ES-I3 (cell line): ENCODE results near the gene CATSPERD.
"Not testable (repeated sequence)": the region's sequence is repeated elsewhere in the genome, so short reads cannot be mapped to it uniquely, and the experiment has no call there.

ENCODE experiments used
- H3K36me3 ChIP-seq: 2 replicates; pipeline ENCODE4 v1.6.1; 2013; ENCODE audit warnings: mild to moderate bottlenecking, low read length, control low read depth, moderate library complexity; ENCODE audit not compliant: insufficient read depth
- H3K4me1 ChIP-seq: 2 replicates; pipeline ENCODE4 v1.6.1; 2013; ENCODE audit warnings: mild to moderate bottlenecking, control low read depth, low read length; ENCODE audit not compliant: insufficient read depth
- H3K9ac ChIP-seq: 2 replicates; pipeline ENCODE4 v1.6.1; 2013; ENCODE audit warnings: low read depth, mild to moderate bottlenecking, low read length, moderate library complexity
- H3K9me3 ChIP-seq: 2 replicates; pipeline ENCODE4 v1.6.1; 2013; ENCODE audit warnings: mild to moderate bottlenecking, low read length, moderate library complexity; ENCODE audit not compliant: control insufficient read depth, insufficient read depth

The CATSPERD gene

GRCh38 chr19:5767949-5768348, 47.5 kb downstream of the CATSPERD start:
- H3K9ac ChIP-seq: no peak overlapping the region
- no peaks in the 10 kb centered on the region for H3K9me3 ChIP-seq
- no peaks in the 10 kb centered on the region for H3K36me3 ChIP-seq
- no peaks in the 10 kb centered on the region for H3K4me1 ChIP-seq

DNA sequence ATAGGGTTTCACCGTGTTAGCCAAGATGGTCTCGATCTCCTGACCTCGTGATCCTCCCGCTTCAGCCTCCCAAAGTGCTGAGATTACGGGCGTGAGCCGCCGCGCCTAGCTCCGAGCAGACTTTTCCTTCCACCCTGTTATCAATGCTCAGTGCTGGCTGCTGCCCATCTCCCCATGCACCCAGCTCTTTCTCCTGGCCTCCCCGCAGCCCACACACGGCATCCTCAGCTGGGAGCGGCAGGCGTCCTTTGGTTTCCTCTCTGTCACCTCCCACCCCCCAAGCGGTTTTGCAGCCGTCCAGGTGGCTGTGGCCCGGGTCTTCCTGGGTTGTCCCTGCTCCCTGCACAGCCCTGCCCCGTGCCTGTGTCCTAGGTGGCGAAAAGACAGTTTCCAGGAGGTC, 52.0 kb downstream of the CATSPERD start:
- Histone ChIP-seq H3K4me1 (no peaks in the 10 kb centered on the region), H3K9me3 (no peaks in the 10 kb centered on the region; the same call in 1 of the 2 replicates), H3K36me3 (no peaks in the 10 kb centered on the region), H3K9ac (no peak overlapping the region)

DNA sequence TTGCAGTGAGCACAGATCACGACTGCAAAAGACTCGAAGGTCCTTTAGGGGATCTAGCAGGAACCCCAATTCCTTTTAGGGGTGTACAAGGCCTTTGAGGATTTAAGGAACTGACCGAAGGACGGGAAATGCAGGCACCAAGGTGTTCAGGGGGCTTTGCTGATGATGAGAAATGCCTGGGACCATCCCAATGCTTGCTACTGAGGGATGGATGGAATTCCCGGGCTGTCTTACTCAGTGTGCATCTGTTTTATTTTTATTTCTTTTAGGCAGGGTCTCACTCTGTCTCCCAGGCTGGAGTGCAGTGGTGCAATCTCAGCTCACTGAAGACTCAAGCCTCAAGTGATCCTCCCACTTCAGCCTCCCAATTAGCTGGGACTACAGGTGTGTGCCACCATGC, 52.8 kb downstream of the CATSPERD start:
- Histone ChIP-seq H3K9me3 (no peaks in the 10 kb centered on the region; the same call in 1 of the 2 replicates), H3K4me1 (no peaks in the 10 kb centered on the region), H3K9ac (no peak overlapping the region), H3K36me3 (no peaks in the 10 kb centered on the region)

- Histone ChIP-seq H3K9ac (no peak overlapping the region), H3K36me3 (no peaks in the 10 kb centered on the region)
Observed at GRCh38 chr19:5774921-5775320, 54.5 kb downstream of the CATSPERD start.

GRCh38 chr19:5775668-5776309, 55.4 kb downstream of the CATSPERD start:
- H3K9me3 ChIP-seq: no peaks in the 10 kb centered on the region; the same call in 1 of the 2 replicates
- no peaks in the 10 kb centered on the region for H3K4me1 ChIP-seq
- H3K36me3 ChIP-seq: no peaks in the 10 kb centered on the region
- H3K9ac ChIP-seq: no peak overlapping the region

More at GRCh38 chr19:5774921-5775320, 54.5 kb downstream of the CATSPERD start:
- no peaks in the 10 kb centered on the region for H3K4me1 ChIP-seq
- H3K9me3 ChIP-seq: no peaks in the 10 kb centered on the region; the same call in 1 of the 2 replicates

- no peak overlapping the region for H3K9ac ChIP-seq
- no peaks in the 10 kb centered on the region; the same call in 1 of the 2 replicates for H3K9me3 ChIP-seq
Observed at GRCh38 chr19:5778402-5778801, 58.0 kb downstream of the CATSPERD start.

GRCh38 chr19:5780916-5781315, 60.5 kb downstream of the CATSPERD start:
- not testable (repeated sequence) for H3K36me3 ChIP-seq, H3K9me3 ChIP-seq, H3K4me1 ChIP-seq, H3K9ac ChIP-seq

More at GRCh38 chr19:5778402-5778801, 58.0 kb downstream of the CATSPERD start:
- Histone ChIP-seq H3K4me1 (no peaks in the 10 kb centered on the region), H3K36me3 (no peaks in the 10 kb centered on the region)

- H3K4me1 ChIP-seq: no peaks in the 10 kb centered on the region
- no peaks in the 10 kb centered on the region for H3K9me3 ChIP-seq
- H3K36me3 ChIP-seq: no peaks in the 10 kb centered on the region; the same call in 1 of the 2 replicates
- no peak overlapping the region for H3K9ac ChIP-seq
Observed at GRCh38 chr19:5782322-5782721, 61.9 kb downstream of the CATSPERD start.

DNA sequence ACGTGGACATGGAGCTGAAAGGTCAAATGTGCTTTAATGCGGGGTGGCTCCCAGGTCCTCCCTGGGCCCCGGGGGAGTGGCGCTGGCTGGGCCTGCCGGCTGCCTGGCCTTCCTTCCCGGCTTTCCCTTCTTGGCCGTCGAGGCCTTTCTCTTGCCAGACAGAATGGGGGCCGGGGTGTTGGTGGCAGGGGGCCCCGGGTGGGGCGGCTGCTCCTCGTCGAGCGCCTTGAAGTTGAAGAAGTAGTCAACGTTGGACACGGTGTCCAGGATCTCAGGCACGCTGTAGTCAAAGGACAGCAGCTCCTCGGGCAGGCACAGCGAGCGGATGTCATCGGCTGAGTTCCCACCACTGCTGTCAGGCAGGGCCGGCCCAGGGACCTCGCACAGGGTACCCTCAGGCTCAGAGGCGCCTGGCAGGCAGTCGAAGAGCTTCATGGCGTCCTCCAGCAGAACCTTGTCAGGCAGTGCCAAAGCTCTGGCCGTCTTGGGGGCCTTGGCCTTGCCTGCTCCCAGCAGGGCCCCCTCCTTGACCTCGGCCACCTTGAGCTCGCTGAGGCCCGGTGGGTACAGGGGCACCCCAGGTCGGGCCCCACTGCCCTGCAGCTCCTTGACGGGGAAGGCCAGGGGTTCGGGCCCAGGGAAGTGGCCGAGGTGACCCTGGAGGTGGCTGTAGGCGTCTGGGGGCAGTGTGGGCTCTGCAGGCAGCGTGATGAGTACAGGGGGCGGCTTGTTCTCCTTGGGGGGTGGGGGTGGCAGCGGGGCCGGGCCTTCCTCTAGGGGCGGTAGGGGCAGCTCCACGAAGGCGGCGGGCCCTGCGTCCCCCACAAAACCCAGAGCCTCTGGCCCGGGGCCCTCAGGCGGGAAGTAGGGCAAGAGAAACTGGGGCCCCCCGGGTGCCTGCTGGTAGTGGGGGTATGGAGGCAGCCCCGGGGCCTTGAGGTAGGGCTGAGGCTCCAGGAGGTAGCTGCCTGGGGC, 62.8 kb downstream of the CATSPERD start:
- H3K9me3 ChIP-seq: no peaks in the 10 kb centered on the region
- H3K36me3 ChIP-seq: no peaks in the 10 kb centered on the region; the same call in 1 of the 2 replicates
- H3K4me1 ChIP-seq: no peaks in the 10 kb centered on the region
- no peak overlapping the region for H3K9ac ChIP-seq

GRCh38 chr19:5784581-5785147, 64.2 kb downstream of the CATSPERD start, which contains the start of gene PRR22:
PRR22 (minus strand) TSS chr19:5784746; CDS start chr19:5784660, 86 bp downstream.
- no peak within 1 kb of the TSS for H3K9ac ChIP-seq
- no peaks in the 10 kb centered on the region for H3K9me3 ChIP-seq
- H3K4me1 ChIP-seq: no peaks in the 10 kb centered on the region
- no peaks in the 10 kb centered on the region; the same call in 1 of the 2 replicates for H3K36me3 ChIP-seq

DNA sequence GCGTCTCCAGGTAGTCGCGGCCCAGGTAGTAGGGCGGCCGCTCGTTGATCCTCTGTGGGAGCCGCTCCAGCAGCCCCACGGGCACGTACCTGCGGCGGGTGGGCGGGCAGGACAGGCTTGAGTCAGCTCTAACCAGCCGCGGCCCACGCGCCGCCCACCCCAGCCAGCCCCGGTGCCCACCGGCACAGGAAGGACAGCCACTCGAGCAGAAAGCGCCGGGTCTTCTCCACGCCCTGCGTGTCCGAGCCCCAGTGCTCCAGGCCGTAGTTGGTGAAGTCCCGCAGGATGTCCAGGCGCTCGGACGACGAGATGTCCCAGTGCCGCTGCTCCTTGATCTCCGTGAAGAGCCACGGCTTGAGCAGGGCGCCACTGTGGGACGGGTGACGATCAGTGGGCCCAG, 65.0 kb downstream of the CATSPERD start:
- H3K36me3 ChIP-seq: no peaks in the 10 kb centered on the region; the same call in 1 of the 2 replicates
- H3K4me1 ChIP-seq: no peaks in the 10 kb centered on the region
- H3K9me3 ChIP-seq: no peaks in the 10 kb centered on the region
- H3K9ac ChIP-seq: no peak overlapping the region

GRCh38 chr19:5786593-5787408, 66.4 kb downstream of the CATSPERD start:
- Histone ChIP-seq H3K9ac (no peak overlapping the region), H3K9me3 (no peaks in the 10 kb centered on the region), H3K36me3 (no peaks in the 10 kb centered on the region; the same call in 1 of the 2 replicates), H3K4me1 (no peaks in the 10 kb centered on the region; the same call in 1 of the 2 replicates)

GRCh38 chr19:5787409-5788182, 67.2 kb downstream of the CATSPERD start:
- H3K9me3 ChIP-seq: no peaks in the 10 kb centered on the region
- H3K4me1 ChIP-seq: no peaks in the 10 kb centered on the region; the same call in 1 of the 2 replicates
- H3K9ac ChIP-seq: no peak overlapping the region
- no peaks in the 10 kb centered on the region; the same call in 1 of the 2 replicates for H3K36me3 ChIP-seq
